Fibroblast of skin of scalp (primary cell): Measurements from ENCODE around the gene SEMA5B.
A peak's percentile ranks its signal among the peaks of the same experiment; 100 is the strongest.

ENCODE experiments used
- DNase-seq: peaks from one replicate; pipeline ENCODE4 v3.0.0-alpha.2; 2013

The SEMA5B gene

DNA sequence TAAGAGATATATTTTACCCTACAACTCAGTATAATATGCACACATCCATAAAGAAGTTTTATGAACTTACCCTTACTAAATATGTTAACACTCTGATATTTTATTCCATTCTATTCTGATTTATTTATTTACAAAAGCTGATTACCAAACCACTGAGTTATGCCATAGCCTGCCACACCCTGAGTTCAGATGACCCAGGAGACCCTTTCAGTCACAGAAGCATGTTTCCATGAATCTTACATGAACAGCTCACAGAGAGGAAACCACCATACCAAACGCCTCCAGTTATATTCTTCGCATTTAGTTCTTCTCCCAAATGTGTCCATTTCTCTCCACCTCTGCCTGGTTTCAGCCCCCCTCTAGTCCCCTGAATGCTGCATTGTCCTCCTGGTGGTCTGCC, 103.5 kb downstream of the SEMA5B start:
- DNase-seq: no peak

- no peak for DNase-seq
Measured at GRCh38 chr3:122923611-122924010, 104.0 kb downstream of the SEMA5B start.

DNA sequence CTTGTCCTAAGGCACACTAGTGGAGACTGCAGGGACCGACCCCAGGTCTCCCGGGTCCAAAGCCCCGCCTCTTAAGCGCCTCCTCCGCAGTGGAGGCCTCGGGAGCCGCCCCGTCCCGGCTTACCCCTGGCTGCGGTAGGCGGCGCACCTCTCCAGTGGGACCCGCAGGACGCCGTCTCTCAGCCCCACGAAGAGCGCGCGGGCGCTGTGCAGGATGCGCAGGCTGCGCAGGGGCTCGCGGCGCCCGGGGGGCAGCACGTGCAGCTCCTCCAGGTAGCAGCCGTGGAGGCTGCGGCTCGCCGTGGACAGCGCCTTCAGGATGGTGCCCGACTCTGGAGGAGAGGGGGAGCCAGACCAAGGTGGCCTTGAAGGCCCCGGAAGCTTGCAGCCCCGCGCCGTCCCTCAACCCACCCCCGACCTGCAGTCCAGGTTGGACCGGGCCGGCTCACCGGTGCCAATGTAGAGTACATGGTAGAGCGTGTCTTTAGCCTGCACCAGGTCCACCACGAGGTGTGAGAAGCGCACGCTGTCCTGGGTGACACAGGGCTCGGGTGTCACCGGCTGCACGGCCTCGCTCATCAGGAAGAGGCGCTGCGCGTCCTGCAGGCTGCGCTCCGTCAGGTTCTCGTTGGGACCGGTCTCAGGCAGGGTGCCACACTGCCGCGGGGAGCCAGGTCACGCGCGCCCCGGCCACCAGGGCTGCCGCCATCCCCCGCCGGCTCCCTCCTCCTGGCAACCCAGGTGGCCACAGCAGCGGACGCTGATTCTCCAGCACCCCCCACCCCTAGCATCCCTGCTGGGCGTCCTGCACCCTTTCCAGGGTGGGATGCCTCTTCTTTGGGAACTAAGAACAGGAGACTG, 105.5 kb downstream of the SEMA5B start:
- no peak for DNase-seq

GRCh38 chr3:122920986-122921385, 106.6 kb downstream of the SEMA5B start:
- DNase-seq: no peak

DNA sequence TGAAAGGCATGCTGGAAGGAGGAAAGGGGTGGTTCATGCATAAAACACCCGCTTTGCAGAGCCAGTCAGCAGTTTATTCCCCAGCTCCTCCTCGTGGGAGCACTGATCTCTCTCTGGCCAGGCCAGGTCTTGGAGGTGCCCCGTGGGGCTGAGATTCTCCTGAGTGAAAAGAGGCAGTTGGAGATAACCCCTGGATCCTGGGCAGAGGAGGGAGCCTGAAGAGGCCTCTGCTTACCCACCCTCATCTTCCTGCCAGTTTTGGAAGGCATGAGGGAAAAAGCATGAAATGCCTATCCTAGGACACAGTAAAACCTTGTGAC, 108.3 kb downstream of the SEMA5B start:
- no peak for DNase-seq

- peak; percentile 6 for DNase-seq
Measured at GRCh38 chr3:122918576-122919290, 108.8 kb downstream of the SEMA5B start.

- DNase-seq: no peak
Measured at GRCh38 chr3:122917412-122917811, 110.2 kb downstream of the SEMA5B start.

- DNase-seq: no peak
Measured at GRCh38 chr3:122916580-122916979, 111.0 kb downstream of the SEMA5B start.

- no peak for DNase-seq
Measured at GRCh38 chr3:122916084-122916483, 111.5 kb downstream of the SEMA5B start.

- no peak for DNase-seq
Measured at GRCh38 chr3:122915300-122916055, 112.1 kb downstream of the SEMA5B start.

DNA sequence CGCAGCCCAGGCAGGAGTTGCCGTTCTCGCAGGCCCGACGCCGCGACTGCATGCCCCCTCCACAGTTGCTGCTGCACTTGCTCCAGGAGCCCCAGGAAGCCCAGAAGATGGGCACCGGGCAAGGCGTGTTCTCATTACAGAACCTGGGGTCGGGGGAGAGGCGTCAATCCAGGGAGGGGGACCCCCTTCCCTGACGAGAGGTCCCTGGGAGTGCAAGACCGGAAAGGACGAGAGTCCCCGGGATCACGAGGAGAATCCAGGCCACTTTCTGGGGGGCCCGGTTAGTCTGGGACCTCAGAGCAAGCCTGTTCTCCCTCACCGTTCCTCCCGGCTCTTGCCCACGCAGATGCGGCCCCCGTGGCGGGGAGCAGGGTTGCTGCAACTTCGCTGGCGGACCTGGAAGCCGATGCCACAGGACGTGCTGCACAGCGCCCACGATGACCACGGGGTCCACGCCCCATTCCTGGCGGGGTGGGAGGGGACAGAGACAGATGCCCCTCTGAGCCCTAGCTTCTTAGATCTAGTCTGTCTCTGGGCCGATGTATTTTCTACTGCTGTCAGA, 113.9 kb downstream of the SEMA5B start:
- DNase-seq: no peak

- DNase-seq: no peak
Measured at GRCh38 chr3:122912772-122913538, 114.6 kb downstream of the SEMA5B start.

- no peak for DNase-seq
Measured at GRCh38 chr3:122911901-122912300, 115.7 kb downstream of the SEMA5B start.

DNA sequence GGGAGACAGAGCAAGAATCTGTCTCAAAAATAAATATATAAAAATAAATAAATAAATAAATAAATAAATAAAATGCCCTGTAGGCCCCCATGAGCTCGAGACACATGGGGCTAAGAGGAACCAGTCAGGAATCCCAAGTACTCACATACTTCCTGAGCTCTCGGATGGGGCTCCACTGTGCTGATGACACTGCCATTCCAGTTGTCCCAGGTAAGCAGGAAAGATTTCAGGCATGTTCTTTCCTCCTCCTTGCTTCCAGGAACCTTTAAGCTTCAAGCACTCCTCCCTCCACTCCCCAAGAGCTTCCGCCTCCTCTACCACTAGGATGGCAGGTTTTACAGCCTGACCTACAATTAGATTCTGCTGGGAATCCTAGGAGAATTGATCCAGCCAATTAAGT, 119.3 kb downstream of the SEMA5B start:
- DNase-seq: no peak

DNA sequence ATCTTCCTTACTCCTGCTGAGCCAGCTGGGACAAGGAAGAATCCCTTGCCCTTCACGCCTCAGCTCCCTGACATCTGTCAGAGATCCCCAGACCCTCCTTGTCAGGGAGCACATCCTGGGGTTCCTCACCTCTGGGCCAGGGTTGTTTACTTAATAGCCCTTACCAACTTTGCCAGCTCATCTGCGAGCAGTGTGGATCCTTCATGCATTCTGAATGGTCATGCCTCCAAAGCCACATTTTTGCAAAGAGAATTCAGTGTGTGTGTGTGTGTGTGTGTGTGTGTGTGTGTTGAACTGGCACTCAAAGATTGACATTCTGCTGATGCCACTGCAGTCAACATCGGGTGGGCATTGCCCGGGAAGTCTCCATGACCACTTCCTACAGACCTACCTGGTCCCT, 120.1 kb downstream of the SEMA5B start:
- DNase-seq: no peak

DNA sequence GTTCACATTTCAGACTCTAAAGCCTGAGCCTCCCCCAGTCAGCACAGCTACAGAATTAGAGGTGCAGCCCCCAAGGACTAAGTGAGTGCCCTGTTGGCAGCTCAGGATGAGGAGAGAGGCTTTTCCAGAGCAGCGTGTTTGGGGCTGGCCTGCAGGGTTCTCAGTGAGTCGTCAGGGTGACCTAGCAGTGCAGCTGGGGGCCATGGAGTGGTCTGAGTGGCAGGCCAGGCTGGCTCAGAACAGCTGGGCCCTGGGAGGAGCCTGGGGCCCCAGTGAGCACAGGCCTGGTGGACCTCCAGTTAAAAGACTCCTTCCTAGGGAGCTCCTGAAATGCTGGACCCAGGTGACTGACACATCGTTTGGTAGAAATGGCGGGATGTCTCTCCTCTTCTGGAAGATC, 124.4 kb downstream of the SEMA5B start:
- DNase-seq: no peak

- DNase-seq: no peak
Measured at GRCh38 chr3:122902326-122902725, 125.2 kb downstream of the SEMA5B start.

DNA sequence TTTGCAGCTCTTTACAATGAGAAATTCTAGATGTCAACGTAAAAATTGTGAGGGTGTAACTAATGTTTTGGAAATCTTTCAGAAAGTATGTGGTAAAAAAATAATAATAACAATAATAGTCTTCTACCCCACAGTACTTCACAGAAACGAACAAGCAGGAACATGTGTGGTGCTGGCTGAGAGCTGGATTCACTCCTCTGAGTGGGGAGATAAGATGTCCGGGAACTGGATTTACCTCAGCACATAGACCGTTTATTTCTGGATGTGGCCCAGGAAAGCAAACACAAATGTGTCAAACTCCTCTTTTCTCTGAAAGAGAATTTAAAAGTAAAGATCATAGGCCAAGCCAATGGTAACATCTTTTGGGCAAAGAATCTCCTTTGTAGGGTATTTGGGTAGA, 129.3 kb downstream of the SEMA5B start:
- DNase-seq: no peak

GRCh38 chr3:122893754-122894668, 133.6 kb downstream of the SEMA5B start:
- DNase-seq: no peak

DNA sequence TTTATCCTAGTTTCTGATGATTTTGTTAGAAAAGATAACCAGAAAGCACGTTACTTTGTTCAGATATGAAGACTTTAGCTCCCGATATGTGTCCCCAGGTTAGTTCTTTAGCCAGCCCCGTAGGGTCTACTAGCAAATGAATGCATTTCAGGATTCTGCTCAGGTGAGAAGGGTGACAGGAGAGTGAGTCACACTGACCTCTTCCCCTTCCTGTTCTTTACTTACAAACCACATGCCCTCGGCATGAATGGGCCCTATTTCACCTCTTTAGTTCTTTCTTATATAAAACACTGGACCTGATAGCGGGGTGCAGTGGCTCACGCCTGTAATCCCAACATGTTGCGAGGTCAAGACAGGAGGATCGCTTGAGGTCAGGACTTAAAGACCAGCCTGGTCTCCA, 134.3 kb downstream of the SEMA5B start:
- DNase-seq: no peak
